Lung (tissue), 12 donors: ENCODE data around the gene GPN1. TPM values are rescaled to one million over a fixed set of nuclear protein-coding genes. Genes with fewer than 3 reads are reported as not detected.

Experiments
- ATAC-seq: fragments of 200-7000 bp; cut with Tn5 transposase; one replicate; pipeline ENCODE4 v1.9.1; 2020; ENCODE audit warnings: moderate number of reproducible peaks; ENCODE audit not compliant: insufficient read depth, low FRiP score
- DNase-seq, 3 donors: peaks; one replicate each; pipeline ENCODE4 v3.0.0-alpha.2; 2013 to 2017
- H3K27ac ChIP-seq, 2 donors: one replicate each; pipeline ENCODE4 v1.5.1; 2013; ENCODE audit warnings: mild to moderate bottlenecking in 2 of 2, moderate library complexity in 2 of 2, control low read depth in 1 of 2, inconsistent platforms in 1 of 2, low read depth in 1 of 2, low read length in 1 of 2
- H3K27me3 ChIP-seq, 3 donors: one replicate each; pipeline ENCODE4 v1.5.1; 2013; ENCODE audit warnings: low read length in 2 of 3; ENCODE audit not compliant: control insufficient read depth in 3 of 3, insufficient read depth in 3 of 3
- H3K36me3 ChIP-seq, 4 donors: one replicate each; pipeline ENCODE4 v1.5.1; 2013; ENCODE audit warnings: low read length in 4 of 4, mild to moderate bottlenecking in 1 of 4, moderate library complexity in 1 of 4; ENCODE audit not compliant: control insufficient read depth in 4 of 4, insufficient read depth in 4 of 4
- H3K4me1 ChIP-seq, 5 donors: one replicate each; pipeline ENCODE4 v1.5.1; 2013; ENCODE audit warnings: low read length in 5 of 5, mild to moderate bottlenecking in 2 of 5, moderate library complexity in 1 of 5; ENCODE audit not compliant: control insufficient read depth in 5 of 5, insufficient read depth in 5 of 5
- H3K4me3 ChIP-seq: one replicate; pipeline ENCODE4 v1.5.1; 2013; ENCODE audit warnings: mild to moderate bottlenecking, control low read depth, moderate library complexity
- H3K9ac ChIP-seq, 2 donors: one replicate each; pipeline ENCODE4 v1.5.1; 2013; ENCODE audit warnings: low read length in 2 of 2, control low read depth in 1 of 2; ENCODE audit not compliant: insufficient read depth in 1 of 2
- H3K9me3 ChIP-seq, 4 donors: one replicate each; pipeline ENCODE4 v1.5.1; 2013; ENCODE audit warnings: low read length in 3 of 4, mild to moderate bottlenecking in 1 of 4, moderate library complexity in 1 of 4; ENCODE audit not compliant: control insufficient read depth in 4 of 4, insufficient read depth in 3 of 4
- CTCF ChIP-seq: IDR thresholded peaks from 2 replicates; pipeline ENCODE4 v1.5.1; 2012; ENCODE audit warnings: mild to moderate bottlenecking; ENCODE audit errors: control extremely low read depth, extremely low read depth
- WGBS, 2 donors: extraction: QIAGEN DNeasy Blood & Tissue Kit; methylation state at CpG; one replicate each; pipeline ENCODE4 v1.1.7; 2013; 5-methylcytosine and 5-hydroxymethylcytosine counted together
- polyA plus RNA-seq, 2 donors: library from polyadenylated mRNA; stranded (reverse); fragments of 200-250 nt; gene quantifications; one replicate each; pipeline ENCODE4 v1.2.1, GENCODE V29; 2013
- total RNA-seq, 2 donors: library from RNA; depleted of rRNA in 1 of 2; stranded (reverse); fragments of >200 nt in 1 of 2; gene quantifications; one replicate each; pipeline ENCODE4 v1.2.1, GENCODE V29; 2014 to 2021
- donor health status: control.
- donor health status: control.
- donor health status: Bipolar disorder and iron deficiency.
- donor health status: healthy.
- donor health status: DM: yes; HTN: yes; CAD: no.

The GPN1 gene
- total and polyA plus RNA-seq, 4 donors = 16.4 to 30.7 (median 27.3) TPM

- DNase-seq (no peak), ATAC-seq (no peak)
- H3K27ac ChIP-seq = no peak overlapping the region
- no peak overlapping the region for H3K4me3 ChIP-seq
- H3K9ac ChIP-seq = no peak overlapping the region
- H3K4me1 ChIP-seq = no peaks in the 10 kb centered on the region
- H3K36me3 ChIP-seq = peaks cover 22 to 45% (median 27%) of the 10 kb centered on the region in 4 donors
- no peaks in the 10 kb centered on the region for H3K9me3 ChIP-seq
- no peak for TF ChIP-seq CTCF
- whole genome bisulfite sequencing, 2 donors = 88 to 92% methylated on average over 2 of the region's 2 CpGs
- H3K27me3 ChIP-seq = no peaks in the 10 kb centered on the region
Observed at GRCh38 chr2:27640722-27641245, 11.9 kb downstream of the GPN1 start.

GRCh38 chr2:27645197-27645596 lies 16.3 kb downstream of the GPN1 start:
- no peaks in the 10 kb centered on the region for H3K4me1 ChIP-seq
- H3K9ac ChIP-seq = no peak overlapping the region
- ATAC-seq (no peak), DNase-seq (no peak)
- TF ChIP-seq CTCF = no peak
- H3K4me3 ChIP-seq = no peak overlapping the region
- H3K27ac ChIP-seq = no peak overlapping the region
- H3K27me3 ChIP-seq = no peaks in the 10 kb centered on the region
- H3K9me3 ChIP-seq = no peaks in the 10 kb centered on the region
- H3K36me3 ChIP-seq = peaks cover 27 to 39% (median 34%) of the 10 kb centered on the region in 4 donors

- ATAC-seq (no peak), DNase-seq (no peak)
- Histone ChIP-seq H3K27me3 (no peaks in the 10 kb centered on the region), H3K9me3 (no peaks in the 10 kb centered on the region), H3K27ac (no peak overlapping the region), H3K4me1 (no peaks in the 10 kb centered on the region), H3K9ac (no peak overlapping the region), H3K4me3 (no peak overlapping the region), H3K36me3 (peaks cover 29 to 44% (median 37%) of the 10 kb centered on the region in 4 donors)
- no peak for TF ChIP-seq CTCF
Observed at GRCh38 chr2:27647289-27647688, 18.4 kb downstream of the GPN1 start.

- DNase-seq (no peak), ATAC-seq (no peak)
- no peak for TF ChIP-seq CTCF
- H3K4me3 ChIP-seq = no peak overlapping the region
- H3K27ac ChIP-seq = no peak overlapping the region
- peaks cover 31 to 48% (median 37%) of the 10 kb centered on the region in 4 donors for H3K36me3 ChIP-seq
- H3K27me3 ChIP-seq = no peaks in the 10 kb centered on the region
- 89 to 90% methylated on average over 4 of the region's 4 CpGs for WGBS, 2 donors
- H3K9ac ChIP-seq = no peak overlapping the region
- no peaks in the 10 kb centered on the region for H3K9me3 ChIP-seq
- H3K4me1 ChIP-seq = no peaks in the 10 kb centered on the region
Observed at GRCh38 chr2:27647737-27648136, 18.9 kb downstream of the GPN1 start.
